ENCODE data around the gene RBM46.

Gene RBM46

DNA sequence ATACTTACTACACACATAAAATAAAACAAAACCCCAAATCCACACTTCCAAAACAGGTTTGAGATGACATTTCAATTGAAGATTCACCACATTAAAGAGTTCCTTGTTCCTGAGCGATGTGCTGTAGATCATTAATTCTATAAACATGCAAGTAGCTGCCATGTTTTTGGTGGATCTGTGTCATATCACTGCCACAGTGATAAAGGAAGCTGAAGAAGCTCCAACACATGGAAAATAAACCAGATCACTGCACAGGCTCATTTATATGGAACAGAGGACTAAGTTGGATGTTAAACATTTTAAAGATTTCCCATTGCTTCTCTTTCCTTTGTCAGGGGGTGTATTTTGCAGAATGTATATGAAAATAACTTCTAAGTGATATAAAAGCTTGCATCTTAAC, 2.8 kb upstream of the RBM46 start:
- TF ChIP-seq, protein P1, sequence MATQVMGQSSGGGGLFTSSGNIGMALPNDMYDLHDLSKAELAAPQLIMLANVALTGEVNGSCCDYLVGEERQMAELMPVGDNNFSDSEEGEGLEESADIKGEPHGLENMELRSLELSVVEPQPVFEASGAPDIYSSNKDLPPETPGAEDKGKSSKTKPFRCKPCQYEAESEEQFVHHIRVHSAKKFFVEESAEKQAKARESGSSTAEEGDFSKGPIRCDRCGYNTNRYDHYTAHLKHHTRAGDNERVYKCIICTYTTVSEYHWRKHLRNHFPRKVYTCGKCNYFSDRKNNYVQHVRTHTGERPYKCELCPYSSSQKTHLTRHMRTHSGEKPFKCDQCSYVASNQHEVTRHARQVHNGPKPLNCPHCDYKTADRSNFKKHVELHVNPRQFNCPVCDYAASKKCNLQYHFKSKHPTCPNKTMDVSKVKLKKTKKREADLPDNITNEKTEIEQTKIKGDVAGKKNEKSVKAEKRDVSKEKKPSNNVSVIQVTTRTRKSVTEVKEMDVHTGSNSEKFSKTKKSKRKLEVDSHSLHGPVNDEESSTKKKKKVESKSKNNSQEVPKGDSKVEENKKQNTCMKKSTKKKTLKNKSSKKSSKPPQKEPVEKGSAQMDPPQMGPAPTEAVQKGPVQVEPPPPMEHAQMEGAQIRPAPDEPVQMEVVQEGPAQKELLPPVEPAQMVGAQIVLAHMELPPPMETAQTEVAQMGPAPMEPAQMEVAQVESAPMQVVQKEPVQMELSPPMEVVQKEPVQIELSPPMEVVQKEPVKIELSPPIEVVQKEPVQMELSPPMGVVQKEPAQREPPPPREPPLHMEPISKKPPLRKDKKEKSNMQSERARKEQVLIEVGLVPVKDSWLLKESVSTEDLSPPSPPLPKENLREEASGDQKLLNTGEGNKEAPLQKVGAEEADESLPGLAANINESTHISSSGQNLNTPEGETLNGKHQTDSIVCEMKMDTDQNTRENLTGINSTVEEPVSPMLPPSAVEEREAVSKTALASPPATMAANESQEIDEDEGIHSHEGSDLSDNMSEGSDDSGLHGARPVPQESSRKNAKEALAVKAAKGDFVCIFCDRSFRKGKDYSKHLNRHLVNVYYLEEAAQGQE (IDR thresholded peaks at IDR 0.05; ENCODE audit: insufficient read depth in 1 of 2, low read depth in 2 of 2, low read length in 2 of 2) = no peak
- TF ChIP-seq POLR2AphosphoS5 (IDR thresholded peaks at IDR 0.05; ENCODE audit: low read depth, low read length) = no peak
- no peak for TF ChIP-seq SIN3A (IDR thresholded peaks at IDR 0.05; ENCODE audit: borderline replicate concordance, insufficient read depth, low read length)
- no peak for TF ChIP-seq FOXP2 (optimal IDR thresholded peaks at IDR 0.05; ENCODE audit: borderline replicate concordance, extremely low read depth, extremely low read length, insufficient read depth)
- TF ChIP-seq TAF1 (IDR thresholded peaks at IDR 0.05; ENCODE audit: borderline replicate concordance, insufficient read depth, low read length) = no peak

DNA sequence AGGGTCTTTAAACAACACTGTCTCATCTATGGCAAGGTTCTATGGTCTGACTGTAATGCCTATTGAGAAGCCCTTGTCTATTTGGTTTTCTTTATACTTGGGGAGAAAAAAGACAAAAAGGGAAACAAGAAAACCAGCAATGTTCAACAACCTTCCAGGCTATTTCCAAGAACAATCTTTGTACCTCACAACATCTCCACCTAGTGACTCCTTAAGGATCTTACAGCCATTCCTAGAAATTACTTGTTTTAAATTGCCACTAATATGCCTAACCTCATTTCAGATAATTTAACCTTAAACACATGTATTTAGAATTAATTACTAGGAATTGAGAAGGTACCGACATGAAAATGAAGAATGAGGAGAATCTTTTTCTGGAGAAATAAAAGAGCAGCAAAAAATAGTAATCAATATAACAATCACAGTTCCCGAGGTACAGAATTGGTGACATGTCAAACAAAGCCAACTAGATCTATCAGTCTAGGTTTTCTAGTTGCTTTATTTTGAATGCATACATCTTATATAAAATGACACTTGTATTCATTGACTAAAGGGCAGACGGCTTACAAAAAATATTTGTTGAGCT, 1.6 kb upstream of the RBM46 start:
- TF ChIP-seq SIN3A (IDR thresholded peaks at IDR 0.05; ENCODE audit: borderline replicate concordance, insufficient read depth, low read length) (no peak), FOXP2 (optimal IDR thresholded peaks at IDR 0.05; ENCODE audit: borderline replicate concordance, extremely low read depth, extremely low read length, insufficient read depth) (no peak), POLR2AphosphoS5 (IDR thresholded peaks at IDR 0.05; ENCODE audit: low read depth, low read length) (no peak), TAF1 (IDR thresholded peaks at IDR 0.05; ENCODE audit: borderline replicate concordance, insufficient read depth, low read length) (no peak)
- TF ChIP-seq, protein P1 (IDR thresholded peaks at IDR 0.05; ENCODE audit: insufficient read depth in 1 of 2, low read depth in 2 of 2, low read length in 2 of 2) = no peak

DNA sequence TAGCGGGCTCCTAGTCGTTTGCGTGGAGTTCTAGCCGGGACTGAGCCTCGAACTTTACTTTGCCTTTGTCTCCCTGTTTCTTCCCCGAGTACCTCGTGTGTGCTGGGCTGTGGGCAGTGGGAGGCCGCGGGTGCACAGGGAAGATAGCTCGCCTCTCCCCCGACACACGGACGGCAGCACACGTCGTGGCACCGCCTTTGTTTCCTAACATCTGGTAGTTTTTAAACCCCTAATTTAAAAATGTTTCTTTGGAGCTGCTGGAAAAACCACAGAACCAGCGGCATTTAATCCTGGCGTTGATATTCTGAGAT, 866 bp downstream of the RBM46 start:
- TF ChIP-seq POLR2AphosphoS5 (IDR thresholded peaks at IDR 0.05; ENCODE audit: low read depth, low read length) = no peak
- TF ChIP-seq, protein P1 (IDR thresholded peaks at IDR 0.05; ENCODE audit: insufficient read depth in 1 of 2, low read depth in 2 of 2, low read length in 2 of 2) = no peak

DNA sequence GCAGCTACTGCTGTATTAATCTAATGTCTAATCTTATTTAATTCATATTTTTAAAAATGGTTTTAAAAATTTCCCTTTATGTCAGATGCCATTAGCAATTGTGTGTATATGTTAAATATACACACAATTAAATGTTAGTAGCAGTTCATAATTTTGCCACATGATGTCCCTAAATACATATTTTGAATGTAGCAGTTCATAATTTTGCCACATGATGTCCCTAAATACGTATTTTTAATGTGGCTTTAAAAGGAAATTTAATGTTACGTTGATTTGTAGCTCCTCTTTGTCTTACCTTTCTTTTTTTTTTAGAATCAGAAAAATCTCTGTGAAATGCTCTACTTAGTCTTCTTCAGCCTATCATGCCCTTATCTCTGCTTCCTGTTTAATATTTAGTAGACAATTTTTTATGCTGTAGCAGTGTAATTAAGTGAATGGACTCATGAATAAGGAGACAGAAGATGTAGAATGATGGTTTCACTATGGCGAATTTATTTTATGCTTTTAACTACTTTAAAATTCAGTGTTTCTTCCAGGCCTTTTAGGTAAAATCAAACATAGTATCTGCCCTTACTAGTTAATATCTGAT, 26.1 kb downstream of the RBM46 start:
- TF ChIP-seq, protein P1 (IDR thresholded peaks at IDR 0.05; ENCODE audit: insufficient read depth in 1 of 2, low read depth in 2 of 2, low read length in 2 of 2) = no peak
- no peak for TF ChIP-seq POLR2AphosphoS5 (IDR thresholded peaks at IDR 0.05; ENCODE audit: low read depth, low read length)
- no peak for TF ChIP-seq TAF1 (IDR thresholded peaks at IDR 0.05; ENCODE audit: borderline replicate concordance, insufficient read depth, low read length)
- no peak for TF ChIP-seq FOXP2 (optimal IDR thresholded peaks at IDR 0.05; ENCODE audit: borderline replicate concordance, extremely low read depth, extremely low read length, insufficient read depth)
- TF ChIP-seq SIN3A (IDR thresholded peaks at IDR 0.05; ENCODE audit: borderline replicate concordance, insufficient read depth, low read length) = no peak

DNA sequence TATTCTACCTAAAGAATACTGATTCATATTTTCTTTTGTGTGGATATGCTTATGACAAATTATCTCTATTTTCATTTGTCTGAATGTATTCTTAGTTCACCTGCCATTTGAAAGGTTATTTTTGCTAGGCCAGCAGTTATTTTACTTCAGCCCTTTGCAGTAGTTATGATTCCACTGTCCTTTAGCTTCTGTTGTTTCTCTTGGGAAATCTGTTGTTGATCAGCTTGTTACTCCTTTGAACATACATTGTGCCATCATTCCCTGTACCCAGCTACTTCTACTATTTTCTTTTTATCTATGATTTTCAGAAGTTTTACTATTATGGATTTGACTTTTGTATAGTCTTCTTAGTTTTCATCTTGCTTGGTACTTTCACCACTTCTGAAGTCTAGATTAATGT, 37.2 kb downstream of the RBM46 start:
- TF ChIP-seq FOXP2 (optimal IDR thresholded peaks at IDR 0.05; ENCODE audit: borderline replicate concordance, extremely low read depth, extremely low read length, insufficient read depth) (no peak), TAF1 (IDR thresholded peaks at IDR 0.05; ENCODE audit: borderline replicate concordance, insufficient read depth, low read length) (no peak), SIN3A (IDR thresholded peaks at IDR 0.05; ENCODE audit: borderline replicate concordance, insufficient read depth, low read length) (no peak), POLR2AphosphoS5 (IDR thresholded peaks at IDR 0.05; ENCODE audit: low read depth, low read length) (no peak)
- TF ChIP-seq, protein P1 (IDR thresholded peaks at IDR 0.05; ENCODE audit: insufficient read depth in 1 of 2, low read depth in 2 of 2, low read length in 2 of 2) = no peak

Measured in PFSK-1 (cell line).